GM18502 (cell line): ENCODE measurements around the gene IFNE.

ENCODE experiments used
- ATAC-seq: cut with Tn5 transposase; IDR thresholded peaks from one replicate; pipeline ENCODE4 v1.9.1; 2021; ENCODE audit warnings: mild to moderate bottlenecking; ENCODE audit not compliant: unreplicated experiment, poor library complexity

IFNE gene

GRCh38 chr9:21432672-21433425 lies 49.3 kb downstream of the IFNE start:
- peak; percentile 61 for ATAC-seq
